Activated CD4-positive, alpha-beta T cell treated with anti-CD3 and anti-CD28 coated beads, Interleukin-2, amount 10 ng/mL, durations not matched to agents 24 days and 14 days (primary cell): ENCODE measurements around the gene KRT15. TPM values are rescaled to one million over a fixed set of nuclear protein-coding genes. Genes with fewer than 3 reads are reported as not detected.

Experiments used
- DNase-seq: peaks from one replicate; pipeline ENCODE4 v3.0.0; 2022
- H3K27ac Mint-ChIP-seq: one replicate; pipeline ENCODE4 v1.8.0; 2022; ENCODE audit warnings: mild to moderate bottlenecking, mixed read lengths
- H3K27me3 Mint-ChIP-seq: one replicate; pipeline ENCODE4 v1.8.0; 2022; ENCODE audit warnings: mixed read lengths
- H3K36me3 Mint-ChIP-seq: one replicate; pipeline ENCODE4 v1.8.0; 2022; ENCODE audit warnings: low read depth, mild to moderate bottlenecking, mixed read lengths
- H3K4me1 Mint-ChIP-seq: one replicate; pipeline ENCODE4 v1.8.0; 2021; ENCODE audit warnings: mixed read lengths
- H3K4me3 Mint-ChIP-seq: one replicate; pipeline ENCODE4 v1.8.0; 2022; ENCODE audit warnings: mild to moderate bottlenecking, moderate library complexity, mixed read lengths
- H3K9me3 Mint-ChIP-seq: one replicate; pipeline ENCODE4 v1.8.0; 2021; ENCODE audit warnings: mixed read lengths
- intact Hi-C: fragments of 100-400 bp; cut with micrococcal nuclease; formaldehyde crosslinking; loops from one replicate; pipeline ENCODE4 v1.15.1; 2023
- total RNA-seq: library from RNA; stranded (reverse); gene quantifications from 2 replicates; pipeline ENCODE4 v1.2.3, GENCODE V29; 2022

KRT15 gene
- total RNA-seq, 1 donor from 2014 or later: not detected

- DNase-seq: no peak
- Mint-ChIP-seq H3K4me1 (no peaks in the 10 kb centered on the region), H3K9me3 (no peaks in the 10 kb centered on the region), H3K27me3 (peaks cover 3% of the 10 kb centered on the region), H3K4me3 (no peak overlapping the region), H3K27ac (no peak overlapping the region), H3K36me3 (no peaks in the 10 kb centered on the region)
- intact Hi-C loops: no loop called here
These were observed 6.0 kb downstream of the KRT15 start for GRCh38 chr17:41512546-41513167.

- Mint-ChIP-seq H3K36me3 (no peaks in the 10 kb centered on the region), H3K27me3 (peaks cover 3% of the 10 kb centered on the region), H3K9me3 (no peaks in the 10 kb centered on the region), H3K4me1 (no peaks in the 10 kb centered on the region), H3K4me3 (no peak overlapping the region), H3K27ac (no peak overlapping the region)
- DNase-seq: no peak
- intact Hi-C loops: no loop called here
These were observed 7.0 kb downstream of the KRT15 start for GRCh38 chr17:41511716-41512115.

- H3K36me3 Mint-ChIP-seq: no peaks in the 10 kb centered on the region
- H3K9me3 Mint-ChIP-seq: no peaks in the 10 kb centered on the region
- intact Hi-C loops: no loop called here
- H3K4me1 Mint-ChIP-seq: no peaks in the 10 kb centered on the region
- H3K4me3 Mint-ChIP-seq: no peak overlapping the region
- no peak overlapping the region for H3K27ac Mint-ChIP-seq
- peaks cover 3% of the 10 kb centered on the region for H3K27me3 Mint-ChIP-seq
- DNase-seq: no peak
These were observed 7.6 kb downstream of the KRT15 start for GRCh38 chr17:41511116-41511515.

GRCh38 chr17:41510251-41511065 is 8.2 kb downstream of the KRT15 start:
- Mint-ChIP-seq H3K9me3 (no peaks in the 10 kb centered on the region), H3K4me1 (no peaks in the 10 kb centered on the region), H3K4me3 (no peak overlapping the region), H3K27ac (no peak overlapping the region), H3K36me3 (no peaks in the 10 kb centered on the region), H3K27me3 (peaks cover 3% of the 10 kb centered on the region)
- no peak for DNase-seq
- intact Hi-C loops: no loop called here

- H3K9me3 Mint-ChIP-seq: no peaks in the 10 kb centered on the region
- no peak for DNase-seq
These were observed 11.3 kb downstream of the KRT15 start for GRCh38 chr17:41507315-41507880.

GRCh38 chr17:41505809-41506767 is 12.6 kb downstream of the KRT15 start:
- H3K4me3 Mint-ChIP-seq: no peak overlapping the region
- H3K4me1 Mint-ChIP-seq: no peaks in the 10 kb centered on the region
- no peaks in the 10 kb centered on the region for H3K9me3 Mint-ChIP-seq
- intact Hi-C loops: no loop called here
- no peak overlapping the region for H3K27ac Mint-ChIP-seq
- no peaks in the 10 kb centered on the region for H3K27me3 Mint-ChIP-seq
- DNase-seq: no peak
- no peaks in the 10 kb centered on the region for H3K36me3 Mint-ChIP-seq

More at GRCh38 chr17:41507315-41507880, 11.3 kb downstream of the KRT15 start:
- no peaks in the 10 kb centered on the region for H3K36me3 Mint-ChIP-seq
- H3K4me1 Mint-ChIP-seq: no peaks in the 10 kb centered on the region
- no peak overlapping the region for H3K4me3 Mint-ChIP-seq
- no peaks in the 10 kb centered on the region for H3K27me3 Mint-ChIP-seq
- no peak overlapping the region for H3K27ac Mint-ChIP-seq
- intact Hi-C loops: no loop called here

GRCh38 chr17:41505007-41505808 is 13.5 kb downstream of the KRT15 start, which contains the start of gene KRT13:
KRT13 (minus strand) TSS chr17:41505612; CDS start chr17:41505550, 62 bp downstream.
- Mint-ChIP-seq H3K9me3 (no peaks in the 10 kb centered on the region), H3K4me1 (peaks cover under 1% of the 10 kb centered on the region), H3K36me3 (no peaks in the 10 kb centered on the region), H3K27ac (no peak within 1 kb of the TSS), H3K4me3 (no peak within 1 kb of the TSS), H3K27me3 (no peaks in the 10 kb centered on the region)
- intact Hi-C loops: no loop called here
- DNase-seq: no peak

DNA sequence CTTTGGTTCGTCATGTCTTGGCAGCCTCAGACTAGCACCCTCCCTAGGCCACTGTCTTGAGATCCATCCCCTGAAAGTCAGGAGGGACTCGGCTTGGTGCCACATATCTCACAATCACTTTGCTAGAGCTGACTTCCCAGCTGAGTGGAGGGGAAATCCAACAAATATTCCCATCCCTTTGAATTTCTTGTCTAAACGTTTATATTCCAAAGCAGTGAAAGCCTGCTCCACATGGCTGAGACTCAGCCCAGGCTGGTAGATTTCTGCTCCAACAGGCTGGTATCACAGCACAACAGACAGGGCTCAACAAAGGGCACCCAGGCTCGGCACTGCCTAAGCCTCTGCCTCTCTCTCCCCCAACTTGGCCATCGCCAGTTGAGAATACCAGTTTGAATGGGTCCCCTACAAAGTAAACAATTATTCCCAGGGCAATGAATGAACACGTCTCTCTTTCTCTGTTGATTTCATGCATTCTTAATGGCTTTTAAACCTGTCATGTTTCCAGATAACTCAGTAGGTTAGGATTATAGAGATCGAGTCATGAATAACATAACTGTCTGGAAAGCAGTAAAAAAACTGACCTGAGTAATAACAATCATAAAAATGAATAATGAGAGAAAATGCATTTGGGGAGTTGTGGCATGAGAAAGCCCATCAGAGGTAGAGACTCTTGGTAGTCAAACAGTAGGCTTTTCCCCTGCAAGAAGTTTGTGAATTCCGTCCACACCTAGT is 14.3 kb downstream of the KRT15 start:
- Mint-ChIP-seq H3K27ac (no peak overlapping the region), H3K27me3 (no peaks in the 10 kb centered on the region), H3K4me3 (no peak overlapping the region), H3K4me1 (peaks cover 5% of the 10 kb centered on the region), H3K36me3 (no peaks in the 10 kb centered on the region), H3K9me3 (no peaks in the 10 kb centered on the region)
- intact Hi-C loops: no loop called here
- DNase-seq: no peak

DNA sequence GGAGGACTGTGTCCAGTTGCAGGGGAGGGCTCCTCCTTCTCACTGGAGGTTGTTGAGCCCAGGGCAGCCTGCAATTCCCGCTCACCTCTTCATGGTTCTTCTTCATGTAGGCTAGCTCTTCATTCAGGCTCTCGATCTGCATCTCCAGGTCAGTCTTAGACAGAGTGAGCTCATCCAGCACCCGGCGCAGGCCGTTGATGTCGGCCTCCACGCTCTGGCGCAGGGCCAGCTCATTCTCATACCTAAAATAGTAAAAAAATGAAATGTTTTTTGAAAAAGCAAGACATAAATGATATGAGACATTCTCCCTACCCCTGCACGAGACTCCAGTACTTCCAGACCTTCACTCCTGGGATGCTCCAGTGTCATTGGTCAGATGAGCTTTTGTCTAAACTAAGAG is 15.5 kb downstream of the KRT15 start:
- no peaks in the 10 kb centered on the region for H3K36me3 Mint-ChIP-seq
- intact Hi-C loops: no loop called here
- H3K9me3 Mint-ChIP-seq: no peaks in the 10 kb centered on the region
- no peak overlapping the region for H3K4me3 Mint-ChIP-seq
- no peak overlapping the region for H3K27ac Mint-ChIP-seq
- no peak for DNase-seq
- peaks cover 6% of the 10 kb centered on the region for H3K4me1 Mint-ChIP-seq
- no peaks in the 10 kb centered on the region for H3K27me3 Mint-ChIP-seq

- H3K27me3 Mint-ChIP-seq: no peaks in the 10 kb centered on the region
- no peaks in the 10 kb centered on the region for H3K9me3 Mint-ChIP-seq
- H3K4me1 Mint-ChIP-seq: peaks cover 13% of the 10 kb centered on the region
- H3K4me3 Mint-ChIP-seq: no peak overlapping the region
- no peak for DNase-seq
- no peak overlapping the region for H3K27ac Mint-ChIP-seq
- no peaks in the 10 kb centered on the region for H3K36me3 Mint-ChIP-seq
- intact Hi-C loops: no loop called here
These were observed 18.4 kb downstream of the KRT15 start for GRCh38 chr17:41500131-41500911.

- Mint-ChIP-seq H3K36me3 (no peaks in the 10 kb centered on the region), H3K4me3 (no peak overlapping the region), H3K9me3 (no peaks in the 10 kb centered on the region), H3K27me3 (no peaks in the 10 kb centered on the region), H3K4me1 (peaks cover 13% of the 10 kb centered on the region), H3K27ac (no peak overlapping the region)
- intact Hi-C loops: no loop called here
- DNase-seq: no peak
These were observed 19.0 kb downstream of the KRT15 start for GRCh38 chr17:41499714-41500113.

DNA sequence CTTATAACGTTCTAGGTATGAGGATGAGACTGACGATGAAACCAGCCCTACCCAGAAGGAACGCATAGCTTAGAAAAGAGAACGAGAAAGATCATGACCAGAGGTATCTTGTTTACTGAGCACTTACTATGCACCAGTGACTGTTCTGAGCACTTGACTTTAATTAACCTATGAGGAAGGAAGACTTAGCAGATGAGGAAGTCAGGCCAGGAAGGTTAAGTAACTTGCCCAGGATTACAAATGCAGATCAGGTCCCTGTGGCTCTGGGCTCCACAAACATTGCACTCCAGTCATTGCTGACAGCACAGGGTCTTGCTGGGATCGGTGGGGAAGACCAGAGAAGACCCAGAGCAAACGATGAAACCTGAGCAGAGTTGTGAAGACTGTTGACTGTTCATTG is 20.4 kb downstream of the KRT15 start:
- Mint-ChIP-seq H3K27me3 (peaks cover 3% of the 10 kb centered on the region), H3K36me3 (no peaks in the 10 kb centered on the region), H3K27ac (no peak overlapping the region), H3K4me3 (no peak overlapping the region), H3K9me3 (no peaks in the 10 kb centered on the region), H3K4me1 (peaks cover 13% of the 10 kb centered on the region)
- intact Hi-C loops: no loop called here
- DNase-seq: no peak
